A375 (cell line): ENCODE data around the gene SCOC. TPM values are rescaled to one million over a fixed set of nuclear protein-coding genes. Genes with fewer than 3 reads are reported as not detected.

Source experiments
- total RNA-seq: library from RNA; depleted of rRNA; stranded (reverse); fragments of >200 nt; shearing (Covaris generic); gene quantifications from 2 replicates; pipeline ENCODE4 v1.2.3, GENCODE V29; 2014; rRNA removed

SCOC gene
- 17.5 and 18.1 TPM in 2 replicates for total RNA-seq

DNA sequence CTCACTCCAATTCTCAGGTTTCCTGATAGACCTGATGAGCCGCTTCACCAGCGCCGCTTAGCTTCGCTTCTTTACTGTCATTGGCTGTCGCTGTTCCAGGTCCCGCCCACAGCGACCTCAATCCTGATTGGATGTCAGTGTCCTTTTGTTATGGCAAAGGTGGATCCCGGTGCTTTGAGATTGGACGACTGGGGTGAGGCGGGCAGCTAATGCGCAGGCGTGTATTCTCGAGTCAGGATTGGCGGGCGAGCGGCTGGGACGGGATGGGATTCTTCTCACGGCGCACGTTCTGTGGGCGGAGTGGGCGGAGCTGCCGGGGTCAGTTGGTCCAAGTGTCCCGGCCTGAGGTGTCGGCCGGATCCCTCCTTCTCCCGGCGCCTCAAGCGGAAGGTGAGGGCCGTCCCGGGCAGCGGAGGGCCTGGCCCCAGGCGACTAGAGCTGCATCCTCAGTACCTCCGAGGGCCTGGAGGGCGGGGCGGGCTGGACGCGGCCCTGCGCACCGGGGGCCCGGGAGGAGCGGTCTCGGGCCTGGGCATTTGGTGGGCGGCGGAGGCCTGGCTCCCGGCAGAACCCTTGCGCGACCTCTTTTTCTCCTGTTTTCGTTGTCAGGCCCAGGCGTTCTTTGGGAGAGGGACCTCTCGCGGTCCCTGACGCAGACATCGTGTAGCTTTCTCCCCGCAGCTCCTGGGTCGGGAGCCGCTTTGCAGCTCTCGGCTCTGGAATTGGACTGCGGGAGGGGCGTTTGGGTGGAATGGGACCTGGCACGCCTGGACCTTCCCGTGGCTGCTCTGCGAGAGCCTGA, at the start of gene SCOC:
SCOC (plus strand) TSS at position 319 of the 802 bp plus-strand sequence. CDS start 5,525 bp downstream, outside the sequence.

DNA sequence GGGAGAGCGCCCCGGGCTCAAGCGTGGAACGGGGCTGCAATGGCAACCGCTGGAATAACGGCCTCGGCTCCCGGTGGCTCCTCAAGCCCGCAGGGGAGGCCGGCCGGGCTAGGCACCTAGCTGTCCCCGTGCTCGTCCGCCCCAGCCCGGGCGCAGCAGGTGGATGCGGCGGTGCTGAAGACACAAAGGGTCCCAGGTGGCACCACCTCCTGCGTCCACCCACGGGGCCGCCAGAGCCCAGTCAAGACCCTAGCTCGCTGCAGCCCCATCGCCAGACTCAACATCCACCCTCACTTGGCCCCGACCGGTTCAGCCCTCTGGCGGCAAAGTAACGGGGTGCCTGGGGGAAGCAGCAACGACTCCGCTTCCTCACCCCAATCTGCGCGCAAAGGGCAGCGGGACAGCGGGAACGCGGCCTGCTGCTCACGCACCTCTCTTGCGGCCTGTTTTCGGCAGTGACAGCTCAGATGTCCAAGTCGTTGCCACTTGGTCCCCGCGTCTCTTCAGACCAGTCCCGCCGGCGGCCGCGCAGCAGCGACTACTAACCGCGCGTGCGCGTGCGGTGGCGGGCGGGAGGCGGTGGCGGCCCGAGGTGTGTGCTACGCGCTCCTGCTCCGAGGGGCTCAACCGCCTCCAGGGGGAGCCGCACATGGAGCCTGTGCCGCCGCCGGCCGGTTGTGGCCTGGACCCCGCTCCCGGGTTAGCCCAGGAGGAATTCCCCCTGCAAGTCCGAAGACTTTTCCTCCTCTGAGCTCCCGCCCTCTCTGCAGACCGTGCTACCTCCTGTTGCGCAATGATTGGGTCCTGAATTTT, 53.9 kb downstream of the SCOC start, which contains the start of gene CLGN:
CLGN (minus strand) TSS at position 543 of the 813 bp plus-strand sequence. CDS start 14,570 bp downstream, outside the sequence.

Other genes with a start within 250 kb of the SCOC start
- 9.2 and 9.6 TPM in 2 replicates for gene MAML3, start 219.5 kb upstream of the SCOC start, total RNA-seq
- gene CLGN, start 54.0 kb downstream of the SCOC start, total RNA-seq = 0.08 and 0.34 TPM in 2 replicates
- gene MGAT4D, start 124.6 kb downstream of the SCOC start, total RNA-seq = not detected in 2 replicates
- gene ELMOD2, start 150.5 kb downstream of the SCOC start, total RNA-seq = 15.6 and 16.2 TPM in 2 replicates
- gene UCP1, start 195.3 kb downstream of the SCOC start, total RNA-seq = not detected in 2 replicates